ENCODE measurements around the gene SMARCC1.

SMARCC1 gene

GRCh38 chr3:47701388-47701787 is 80.3 kb downstream of the SMARCC1 start:
- no peak for TF ChIP-seq CTCF (IDR thresholded peaks at IDR 0.05; ENCODE audit: low read depth, low read length)
- no peak overlapping the region for H3K4me3 ChIP-seq (ENCODE audit: low read depth, low read length)

DNA sequence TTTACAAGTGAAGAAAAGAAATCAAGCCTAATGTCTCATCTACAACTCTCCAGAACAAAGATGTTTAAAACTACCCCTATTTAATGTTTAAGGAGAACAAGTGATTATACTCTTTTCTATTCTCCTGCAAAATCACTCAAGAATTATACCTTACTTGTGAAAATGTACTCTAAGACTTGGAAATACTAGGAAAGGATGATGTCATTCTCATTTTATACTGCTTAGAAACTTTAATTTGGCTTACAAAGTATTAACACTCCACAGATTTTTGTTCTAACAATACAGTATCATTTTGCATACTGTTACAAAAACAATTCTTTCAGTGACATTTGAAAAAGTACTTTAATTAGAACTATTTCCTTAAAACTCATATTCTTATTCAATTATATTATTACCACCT is 89.5 kb downstream of the SMARCC1 start:
- no peak overlapping the region for H3K4me3 ChIP-seq (ENCODE audit: low read depth, low read length)
- TF ChIP-seq CTCF (IDR thresholded peaks at IDR 0.05; ENCODE audit: low read depth, low read length) = no peak

DNA sequence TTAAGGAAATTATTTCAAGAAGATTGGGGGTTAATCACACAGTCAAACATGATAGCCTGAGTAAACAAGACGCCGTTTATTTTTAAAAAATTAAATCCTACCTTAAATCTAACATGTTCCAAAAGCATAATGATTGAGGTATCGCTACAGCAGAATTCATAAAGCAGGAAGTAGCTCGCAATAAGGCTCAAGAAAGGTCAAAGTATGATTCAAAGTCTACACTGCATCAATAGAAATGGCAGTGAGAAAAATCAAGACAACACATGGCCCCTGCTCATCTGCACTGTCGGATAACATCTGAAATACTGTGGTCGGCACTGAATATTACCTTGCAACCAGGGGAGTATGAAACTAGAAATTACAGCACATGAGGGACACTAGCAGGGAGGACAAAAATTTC is 93.2 kb downstream of the SMARCC1 start:
- no peak overlapping the region for H3K4me3 ChIP-seq (ENCODE audit: low read depth, low read length)
- TF ChIP-seq CTCF (IDR thresholded peaks at IDR 0.05; ENCODE audit: low read depth, low read length) = no peak

GRCh38 chr3:47685037-47685436 is 96.7 kb downstream of the SMARCC1 start:
- H3K4me3 ChIP-seq (ENCODE audit: low read depth, low read length) = no peak overlapping the region
- no peak for TF ChIP-seq CTCF (IDR thresholded peaks at IDR 0.05; ENCODE audit: low read depth, low read length)

DNA sequence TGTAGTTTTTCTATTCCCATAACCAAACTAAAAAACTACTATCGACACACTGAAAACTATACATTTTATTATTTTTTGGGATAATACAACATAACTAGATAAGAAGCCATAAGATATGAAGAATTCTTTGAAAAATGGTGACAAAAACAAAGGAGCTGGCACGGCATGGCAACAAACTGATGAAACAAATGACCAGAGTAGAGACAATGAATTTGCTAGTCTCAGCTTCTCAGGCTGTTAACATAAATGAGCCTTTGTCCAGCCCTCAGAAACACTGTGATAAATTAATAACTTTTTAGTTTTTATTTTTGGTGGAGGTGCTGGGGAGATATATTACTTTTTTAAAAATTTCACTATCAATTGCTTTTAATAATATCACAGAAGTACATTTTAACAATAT is 100.7 kb downstream of the SMARCC1 start:
- TF ChIP-seq CTCF (IDR thresholded peaks at IDR 0.05; ENCODE audit: low read depth, low read length) = no peak
- H3K4me3 ChIP-seq (ENCODE audit: low read depth, low read length) = no peak overlapping the region

- TF ChIP-seq CTCF (IDR thresholded peaks at IDR 0.05; ENCODE audit: low read depth, low read length) = no peak
- H3K4me3 ChIP-seq (ENCODE audit: low read depth, low read length) = no peak overlapping the region
Measured at GRCh38 chr3:47678446-47679338, 103.0 kb downstream of the SMARCC1 start.

DNA sequence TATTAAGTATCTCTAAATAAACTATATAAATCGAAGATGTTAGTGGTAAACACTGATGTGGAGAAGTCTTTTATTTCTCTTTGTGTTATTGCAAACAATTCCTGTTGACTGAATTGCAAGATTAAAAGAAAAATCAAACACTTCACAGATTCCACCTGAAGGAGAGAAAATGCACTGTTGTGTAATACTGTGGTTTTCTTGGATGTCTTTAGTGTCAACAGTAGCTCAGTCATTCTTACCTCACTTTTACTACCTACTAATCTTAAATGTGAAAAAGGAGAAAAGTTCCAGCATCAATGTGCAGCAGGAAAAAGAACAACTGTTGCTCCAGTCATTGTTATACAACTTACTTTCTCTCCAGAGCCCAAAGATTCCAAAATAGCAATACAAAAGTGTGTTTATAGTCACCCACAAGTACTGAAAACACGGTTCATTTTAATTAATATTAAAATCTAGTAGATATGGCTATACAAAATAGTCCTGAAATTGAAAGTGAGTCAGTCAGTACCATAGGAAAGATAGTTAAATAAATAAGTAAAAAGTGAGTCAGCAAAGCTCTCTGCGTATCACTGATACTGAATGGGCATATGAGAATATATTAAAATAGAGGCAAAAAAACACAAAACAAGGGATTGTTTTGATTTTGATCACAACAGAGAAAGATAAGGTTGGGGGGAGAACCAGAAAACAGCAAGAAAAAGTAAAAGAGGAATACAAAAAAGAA is 112.5 kb downstream of the SMARCC1 start:
- no peak for TF ChIP-seq CTCF (IDR thresholded peaks at IDR 0.05; ENCODE audit: low read depth, low read length)
- H3K4me3 ChIP-seq (ENCODE audit: low read depth, low read length) = no peak overlapping the region

Measured in WI38 (cell line).